HepG2 (cell line): ENCODE data around the gene CD93.

Experiments used
- CEBPG ChIP-seq: IDR thresholded peaks from 2 replicates; pipeline ENCODE4 v1.6.1; 2016
- CENPX ChIP-seq: sonication (generic); formaldehyde crosslinking; IDR thresholded peaks from 2 replicates; pipeline ENCODE4 v1.9.0; 2021; ENCODE audit warnings: mild to moderate bottlenecking, missing genetic modification reagents, moderate library complexity
- NCOA1 ChIP-seq: sonication (generic); formaldehyde crosslinking; IDR thresholded peaks from 2 replicates; pipeline ENCODE4 v1.9.0; 2021; ENCODE audit warnings: missing genetic modification reagents
- POLR2AphosphoS5 ChIP-seq: IDR thresholded peaks from 2 replicates; pipeline ENCODE4 v1.6.1; 2012; ENCODE audit warnings: low read depth, low read length
- TCF7 ChIP-seq: sonication (generic); IDR thresholded peaks from 2 replicates; pipeline ENCODE4 v1.6.1; 2016; ENCODE audit warnings: antibody characterized with exemption, low read depth
- ZFP37 ChIP-seq: sonication (generic); formaldehyde crosslinking; IDR thresholded peaks from 2 replicates; pipeline ENCODE4 v1.4.0; 2020; ENCODE audit warnings: missing genetic modification reagents, borderline replicate concordance
- ZNF274 ChIP-seq: sonication (generic); formaldehyde crosslinking; IDR thresholded peaks from 2 replicates; pipeline ENCODE4 v1.5.1; 2020; ENCODE audit warnings: mild to moderate bottlenecking, missing genetic modification reagents
- ZNF567 ChIP-seq: sonication (generic); formaldehyde crosslinking; IDR thresholded peaks from 2 replicates; pipeline ENCODE4 v1.8.1; 2023; ENCODE audit warnings: mild to moderate bottlenecking, missing genetic modification reagents, borderline replicate concordance
- TF ChIP-seq, protein P1 (sequence below): sonication (generic); formaldehyde crosslinking; IDR thresholded peaks from 2 replicates; pipeline ENCODE4 v1.5.0; 2020; ENCODE audit warnings: mild to moderate bottlenecking, missing genetic modification reagents, moderate library complexity
- TF ChIP-seq, protein P2 (sequence below): sonication (generic); formaldehyde crosslinking; IDR thresholded peaks from 2 replicates; pipeline ENCODE4 v1.8.1; 2023; ENCODE audit warnings: mild to moderate bottlenecking, missing genetic modification reagents
- TF ChIP-seq, protein P3 (sequence below): sonication (generic); formaldehyde crosslinking; IDR thresholded peaks from 2 replicates; pipeline ENCODE4 v1.5.0; 2020; ENCODE audit warnings: mild to moderate bottlenecking, missing genetic modification reagents
- TF ChIP-seq, protein P4 (sequence below): sonication (generic); formaldehyde crosslinking; IDR thresholded peaks from 2 replicates; pipeline ENCODE4 v1.5.0; 2020; ENCODE audit warnings: missing genetic modification reagents
- TF ChIP-seq, protein P5 (sequence below): sonication (generic); formaldehyde crosslinking; IDR thresholded peaks from 2 replicates; pipeline ENCODE4 v1.5.1; 2020; ENCODE audit warnings: missing genetic modification reagents, mild to moderate bottlenecking, borderline replicate concordance

DNA sequence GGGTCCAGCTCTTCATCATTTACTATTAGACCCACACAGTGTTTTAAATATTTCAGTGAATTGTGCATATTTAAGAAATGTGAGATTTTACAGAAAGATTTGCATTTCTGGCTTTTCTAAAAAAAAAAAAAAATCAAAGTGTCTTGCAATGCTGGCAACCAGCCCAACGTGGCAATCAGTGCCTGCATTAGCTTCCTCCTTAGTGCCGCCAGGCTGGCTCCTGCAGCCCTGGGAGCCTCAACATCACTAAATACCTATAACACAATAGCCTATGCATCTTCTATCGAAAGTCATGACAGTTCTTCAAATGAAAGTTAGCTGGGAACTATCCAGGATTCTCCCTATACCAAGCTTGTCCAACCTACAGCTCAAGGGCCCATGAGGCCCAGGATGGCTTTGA is 9.4 kb upstream of the CD93 start:
- TF ChIP-seq, protein P1, sequence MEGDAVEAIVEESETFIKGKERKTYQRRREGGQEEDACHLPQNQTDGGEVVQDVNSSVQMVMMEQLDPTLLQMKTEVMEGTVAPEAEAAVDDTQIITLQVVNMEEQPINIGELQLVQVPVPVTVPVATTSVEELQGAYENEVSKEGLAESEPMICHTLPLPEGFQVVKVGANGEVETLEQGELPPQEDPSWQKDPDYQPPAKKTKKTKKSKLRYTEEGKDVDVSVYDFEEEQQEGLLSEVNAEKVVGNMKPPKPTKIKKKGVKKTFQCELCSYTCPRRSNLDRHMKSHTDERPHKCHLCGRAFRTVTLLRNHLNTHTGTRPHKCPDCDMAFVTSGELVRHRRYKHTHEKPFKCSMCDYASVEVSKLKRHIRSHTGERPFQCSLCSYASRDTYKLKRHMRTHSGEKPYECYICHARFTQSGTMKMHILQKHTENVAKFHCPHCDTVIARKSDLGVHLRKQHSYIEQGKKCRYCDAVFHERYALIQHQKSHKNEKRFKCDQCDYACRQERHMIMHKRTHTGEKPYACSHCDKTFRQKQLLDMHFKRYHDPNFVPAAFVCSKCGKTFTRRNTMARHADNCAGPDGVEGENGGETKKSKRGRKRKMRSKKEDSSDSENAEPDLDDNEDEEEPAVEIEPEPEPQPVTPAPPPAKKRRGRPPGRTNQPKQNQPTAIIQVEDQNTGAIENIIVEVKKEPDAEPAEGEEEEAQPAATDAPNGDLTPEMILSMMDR (CRISPR knock-in tag) = no peak
- TF ChIP-seq NCOA1 (CRISPR knock-in tag) = no peak
- no peak for TF ChIP-seq ZNF274
- TF ChIP-seq POLR2AphosphoS5 = no peak
- TF ChIP-seq, protein P2, sequence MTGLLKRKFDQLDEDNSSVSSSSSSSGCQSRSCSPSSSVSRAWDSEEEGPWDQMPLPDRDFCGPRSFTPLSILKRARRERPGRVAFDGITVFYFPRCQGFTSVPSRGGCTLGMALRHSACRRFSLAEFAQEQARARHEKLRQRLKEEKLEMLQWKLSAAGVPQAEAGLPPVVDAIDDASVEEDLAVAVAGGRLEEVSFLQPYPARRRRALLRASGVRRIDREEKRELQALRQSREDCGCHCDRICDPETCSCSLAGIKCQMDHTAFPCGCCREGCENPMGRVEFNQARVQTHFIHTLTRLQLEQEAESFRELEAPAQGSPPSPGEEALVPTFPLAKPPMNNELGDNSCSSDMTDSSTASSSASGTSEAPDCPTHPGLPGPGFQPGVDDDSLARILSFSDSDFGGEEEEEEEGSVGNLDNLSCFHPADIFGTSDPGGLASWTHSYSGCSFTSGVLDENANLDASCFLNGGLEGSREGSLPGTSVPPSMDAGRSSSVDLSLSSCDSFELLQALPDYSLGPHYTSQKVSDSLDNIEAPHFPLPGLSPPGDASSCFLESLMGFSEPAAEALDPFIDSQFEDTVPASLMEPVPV (CRISPR knock-in tag) = no peak
- TF ChIP-seq ZNF567 (CRISPR knock-in tag) = no peak
- no peak for TF ChIP-seq CENPX
- TF ChIP-seq, protein P3, sequence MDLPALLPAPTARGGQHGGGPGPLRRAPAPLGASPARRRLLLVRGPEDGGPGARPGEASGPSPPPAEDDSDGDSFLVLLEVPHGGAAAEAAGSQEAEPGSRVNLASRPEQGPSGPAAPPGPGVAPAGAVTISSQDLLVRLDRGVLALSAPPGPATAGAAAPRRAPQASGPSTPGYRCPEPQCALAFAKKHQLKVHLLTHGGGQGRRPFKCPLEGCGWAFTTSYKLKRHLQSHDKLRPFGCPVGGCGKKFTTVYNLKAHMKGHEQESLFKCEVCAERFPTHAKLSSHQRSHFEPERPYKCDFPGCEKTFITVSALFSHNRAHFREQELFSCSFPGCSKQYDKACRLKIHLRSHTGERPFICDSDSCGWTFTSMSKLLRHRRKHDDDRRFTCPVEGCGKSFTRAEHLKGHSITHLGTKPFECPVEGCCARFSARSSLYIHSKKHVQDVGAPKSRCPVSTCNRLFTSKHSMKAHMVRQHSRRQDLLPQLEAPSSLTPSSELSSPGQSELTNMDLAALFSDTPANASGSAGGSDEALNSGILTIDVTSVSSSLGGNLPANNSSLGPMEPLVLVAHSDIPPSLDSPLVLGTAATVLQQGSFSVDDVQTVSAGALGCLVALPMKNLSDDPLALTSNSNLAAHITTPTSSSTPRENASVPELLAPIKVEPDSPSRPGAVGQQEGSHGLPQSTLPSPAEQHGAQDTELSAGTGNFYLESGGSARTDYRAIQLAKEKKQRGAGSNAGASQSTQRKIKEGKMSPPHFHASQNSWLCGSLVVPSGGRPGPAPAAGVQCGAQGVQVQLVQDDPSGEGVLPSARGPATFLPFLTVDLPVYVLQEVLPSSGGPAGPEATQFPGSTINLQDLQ = no peak
- TF ChIP-seq, protein P4, sequence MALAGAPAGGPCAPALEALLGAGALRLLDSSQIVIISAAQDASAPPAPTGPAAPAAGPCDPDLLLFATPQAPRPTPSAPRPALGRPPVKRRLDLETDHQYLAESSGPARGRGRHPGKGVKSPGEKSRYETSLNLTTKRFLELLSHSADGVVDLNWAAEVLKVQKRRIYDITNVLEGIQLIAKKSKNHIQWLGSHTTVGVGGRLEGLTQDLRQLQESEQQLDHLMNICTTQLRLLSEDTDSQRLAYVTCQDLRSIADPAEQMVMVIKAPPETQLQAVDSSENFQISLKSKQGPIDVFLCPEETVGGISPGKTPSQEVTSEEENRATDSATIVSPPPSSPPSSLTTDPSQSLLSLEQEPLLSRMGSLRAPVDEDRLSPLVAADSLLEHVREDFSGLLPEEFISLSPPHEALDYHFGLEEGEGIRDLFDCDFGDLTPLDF = no peak
- no peak for TF ChIP-seq TCF7
- no peak for TF ChIP-seq ZFP37 (CRISPR knock-in tag)
- TF ChIP-seq CEBPG (CRISPR knock-in tag) = no peak
- TF ChIP-seq, protein P5, sequence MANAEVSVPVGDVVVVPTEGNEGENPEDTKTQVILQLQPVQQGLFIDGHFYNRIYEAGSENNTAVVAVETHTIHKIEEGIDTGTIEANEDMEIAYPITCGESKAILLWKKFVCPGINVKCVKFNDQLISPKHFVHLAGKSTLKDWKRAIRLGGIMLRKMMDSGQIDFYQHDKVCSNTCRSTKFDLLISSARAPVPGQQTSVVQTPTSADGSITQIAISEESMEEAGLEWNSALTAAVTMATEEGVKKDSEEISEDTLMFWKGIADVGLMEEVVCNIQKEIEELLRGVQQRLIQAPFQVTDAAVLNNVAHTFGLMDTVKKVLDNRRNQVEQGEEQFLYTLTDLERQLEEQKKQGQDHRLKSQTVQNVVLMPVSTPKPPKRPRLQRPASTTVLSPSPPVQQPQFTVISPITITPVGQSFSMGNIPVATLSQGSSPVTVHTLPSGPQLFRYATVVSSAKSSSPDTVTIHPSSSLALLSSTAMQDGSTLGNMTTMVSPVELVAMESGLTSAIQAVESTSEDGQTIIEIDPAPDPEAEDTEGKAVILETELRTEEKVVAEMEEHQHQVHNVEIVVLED = no peak
